ENCODE measurements around the gene LNX1. TPM values are rescaled to one million over a fixed set of nuclear protein-coding genes. Genes with fewer than 3 reads are reported as not detected.
A peak's percentile ranks its signal among the peaks of the same experiment; 100 is the strongest.

LNX1 gene
- total and polyA plus RNA-seq, 2 of the 13 experiments (the other 11 are each of a cell fraction or from before 2014, with no cell fraction given), result 0.49 TPM

GRCh38 chr4:53507671-53508286 is 83.5 kb downstream of the LNX1 start (continued):
- TF ChIP-seq ZNF784 (CRISPR knock-in tag; IDR thresholded peaks at IDR 0.05; ENCODE audit: borderline replicate concordance), result no peak
- peak in 1 of 2 experiments; percentile 35; a peak in 1 of 4 replicates for TF ChIP-seq POLR2A (IDR thresholded peaks at IDR 0.05; ENCODE audit: insufficient read depth in 1 of 2, low read depth in 2 of 2, low read length in 2 of 2)
- TF ChIP-seq NR2F6 (IDR thresholded peaks at IDR 0.05), result no peak
- peak; percentile 23; the same call in 1 of the 2 replicates for TF ChIP-seq NR2F6 (CRISPR knock-in tag; IDR thresholded peaks at IDR 0.05)
- no peak for TF ChIP-seq GTF2F1 (IDR thresholded peaks at IDR 0.05; ENCODE audit: low read length)
- 0 out of 2 replicates have a peak, but pooled peaks have one; percentile 28 for TF ChIP-seq PAX8 (CRISPR knock-in tag; IDR thresholded peaks at IDR 0.05; ENCODE audit: borderline replicate concordance)
- no peak for TF ChIP-seq TERF1 (CRISPR knock-in tag; IDR thresholded peaks at IDR 0.05)
- TF ChIP-seq KAT2B (IDR thresholded peaks at IDR 0.05; ENCODE audit: borderline replicate concordance, low read depth, low read length), result no peak
- no peak for TF ChIP-seq ZNF761 (CRISPR knock-in tag; conservative IDR thresholded peaks at IDR 0.05)
- no peak for TF ChIP-seq GTF3A (CRISPR knock-in tag; conservative IDR thresholded peaks at IDR 0.05)
- no peak for TF ChIP-seq NFKBIZ (CRISPR knock-in tag; IDR thresholded peaks at IDR 0.05)
- peak; percentile 54; the same call in 1 of the 2 replicates for TF ChIP-seq ZNF160 (CRISPR knock-in tag; IDR thresholded peaks at IDR 0.05)
- no peak for TF ChIP-seq ZNF576 (CRISPR knock-in tag; IDR thresholded peaks at IDR 0.05)
- no peak for TF ChIP-seq REPIN1 (CRISPR knock-in tag; IDR thresholded peaks at IDR 0.05; ENCODE audit: borderline replicate concordance, low read depth)
- TF ChIP-seq ZNF616 (CRISPR knock-in tag; IDR thresholded peaks at IDR 0.05; ENCODE audit: low read depth), result no peak
- no peak for TF ChIP-seq ZNF33B (CRISPR knock-in tag; IDR thresholded peaks at IDR 0.05)
- TF ChIP-seq ZNF263 (CRISPR knock-in tag; IDR thresholded peaks at IDR 0.05), result no peak
- TF ChIP-seq RXRA (CRISPR knock-in tag; IDR thresholded peaks at IDR 0.05), result 0 out of 2 replicates have a peak, but pooled peaks have one; percentile 17
- no peak for TF ChIP-seq ZNF407 (CRISPR knock-in tag; IDR thresholded peaks at IDR 0.05; ENCODE audit: not compliant biosample characterization)
- no peak for TF ChIP-seq ZNF430 (CRISPR knock-in tag; IDR thresholded peaks at IDR 0.05)
- no peak for TF ChIP-seq JUND (CRISPR knock-in tag; IDR thresholded peaks at IDR 0.05)
- no peak for TF ChIP-seq HMG20A (CRISPR knock-in tag; IDR thresholded peaks at IDR 0.05; ENCODE audit: borderline replicate concordance)

Data from HepG2 (cell line).